Measurements from ENCODE around the gene CPLX3.

DNA sequence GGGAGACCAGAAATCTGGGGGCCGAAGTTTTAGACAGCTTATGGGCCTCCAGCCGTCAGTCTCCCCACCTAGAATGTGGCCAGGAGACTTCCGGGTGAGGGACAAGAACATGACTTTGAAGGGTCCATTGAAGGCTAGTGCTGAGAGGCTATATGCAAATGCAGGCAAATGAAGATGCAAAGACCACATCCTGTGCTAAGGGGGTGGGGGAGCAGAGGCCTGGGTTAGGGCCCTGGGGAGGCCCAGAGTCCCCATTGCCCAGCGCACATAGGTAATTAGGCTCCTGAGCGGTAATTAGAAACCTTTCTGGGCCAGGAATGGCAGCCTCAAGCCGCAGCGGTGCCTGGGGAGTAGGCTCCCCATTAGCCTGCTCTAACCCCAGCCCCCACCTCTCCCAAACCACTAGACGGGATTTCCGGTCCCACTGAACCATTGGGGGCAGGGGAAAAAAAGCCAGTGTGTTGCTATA lies 37.7 kb upstream of the CPLX3 start:
- no peak for TF ChIP-seq CEBPB (IDR thresholded peaks at IDR 0.05)
- no peak for TF ChIP-seq EP300 (IDR thresholded peaks at IDR 0.05; ENCODE audit: borderline replicate concordance)
- TF ChIP-seq, protein P1, sequence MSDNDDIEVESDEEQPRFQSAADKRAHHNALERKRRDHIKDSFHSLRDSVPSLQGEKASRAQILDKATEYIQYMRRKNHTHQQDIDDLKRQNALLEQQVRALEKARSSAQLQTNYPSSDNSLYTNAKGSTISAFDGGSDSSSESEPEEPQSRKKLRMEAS (IDR thresholded peaks at IDR 0.05), result no peak
- no peak for TF ChIP-seq REST (IDR thresholded peaks at IDR 0.05; ENCODE audit: low read depth)
- no peak for TF ChIP-seq USF1 (IDR thresholded peaks at IDR 0.05)
